Spleen (tissue), 7 donors: Measurements from ENCODE around the gene MYPOP.

Source experiments
- POLR2A ChIP-seq, 3 donors: fragments of 450-650 bp; IDR thresholded peaks; one replicate each; pipeline ENCODE4 v1.5.1; 2017; ENCODE audit warnings: antibody characterized with exemption in 3 of 3, mild to moderate bottlenecking in 1 of 3
- POLR2AphosphoS5 ChIP-seq, 3 donors: sonication (generic); formaldehyde crosslinking; IDR thresholded peaks; one replicate each; pipeline ENCODE4 v1.5.1; 2017; ENCODE audit warnings: antibody characterized with exemption in 3 of 3
- TF ChIP-seq, protein P1 (sequence below), 11 experiments: fragments of 200-600 bp in 7 of 11; fragments of 450-650 bp in 4 of 11; sonication (generic) in 4 of 11; IDR thresholded peaks in 8 of 11; conservative IDR thresholded peaks in 3 of 11; 1 replicate in 7 of 11; 2 replicates in 4 of 11; pipeline versions ENCODE4 v1.4.0 to v1.8.0; 2016 to 2021; ENCODE audit warnings: antibody characterized with exemption in 11 of 11, inconsistent platforms in 4 of 11, mild to moderate bottlenecking in 1 of 11
- donor health status: DM: no; HTN: no; CAD: no; lungs with moderate emphysema.
- donor health status: DM: no; HTN: no; CAD: no.
- donor health status: DM: no; HTN: no; CAD: no.

GRCh38 chr19:45908956-45909355, 6.5 kb upstream of the MYPOP start:
- TF ChIP-seq, protein P1, sequence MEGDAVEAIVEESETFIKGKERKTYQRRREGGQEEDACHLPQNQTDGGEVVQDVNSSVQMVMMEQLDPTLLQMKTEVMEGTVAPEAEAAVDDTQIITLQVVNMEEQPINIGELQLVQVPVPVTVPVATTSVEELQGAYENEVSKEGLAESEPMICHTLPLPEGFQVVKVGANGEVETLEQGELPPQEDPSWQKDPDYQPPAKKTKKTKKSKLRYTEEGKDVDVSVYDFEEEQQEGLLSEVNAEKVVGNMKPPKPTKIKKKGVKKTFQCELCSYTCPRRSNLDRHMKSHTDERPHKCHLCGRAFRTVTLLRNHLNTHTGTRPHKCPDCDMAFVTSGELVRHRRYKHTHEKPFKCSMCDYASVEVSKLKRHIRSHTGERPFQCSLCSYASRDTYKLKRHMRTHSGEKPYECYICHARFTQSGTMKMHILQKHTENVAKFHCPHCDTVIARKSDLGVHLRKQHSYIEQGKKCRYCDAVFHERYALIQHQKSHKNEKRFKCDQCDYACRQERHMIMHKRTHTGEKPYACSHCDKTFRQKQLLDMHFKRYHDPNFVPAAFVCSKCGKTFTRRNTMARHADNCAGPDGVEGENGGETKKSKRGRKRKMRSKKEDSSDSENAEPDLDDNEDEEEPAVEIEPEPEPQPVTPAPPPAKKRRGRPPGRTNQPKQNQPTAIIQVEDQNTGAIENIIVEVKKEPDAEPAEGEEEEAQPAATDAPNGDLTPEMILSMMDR (IDR thresholded peaks at IDR 0.05 in 8 of 11, conservative IDR thresholded peaks at IDR 0.05 in 3 of 11), result no peak
- TF ChIP-seq POLR2A (IDR thresholded peaks at IDR 0.05) (no peak), POLR2AphosphoS5 (IDR thresholded peaks at IDR 0.05) (no peak)
